Liver (tissue), 9 donors: ENCODE results near the gene MEIOB. TPM values are rescaled to one million over a fixed set of nuclear protein-coding genes. Genes with fewer than 3 reads are reported as not detected.

Experiments
- DNase-seq: peaks from one replicate; pipeline ENCODE4 v3.0.0-alpha.2; 2017; ENCODE audit warnings: low spot score
- H3K27ac ChIP-seq, 2 donors: one replicate each; pipeline ENCODE4 v1.7.0; 2013; ENCODE audit warnings: inconsistent platforms in 2 of 2, low read length in 2 of 2, control low read depth in 1 of 2, low read depth in 1 of 2, mild to moderate bottlenecking in 1 of 2
- H3K27me3 ChIP-seq, 4 donors: one replicate each; pipeline versions ENCODE4 v1.6.1 to v1.7.0; 2013; ENCODE audit warnings: low read length in 3 of 4, inconsistent platforms in 1 of 4, mild to moderate bottlenecking in 1 of 4, moderate library complexity in 1 of 4; ENCODE audit not compliant: control insufficient read depth in 4 of 4, insufficient read depth in 4 of 4
- H3K36me3 ChIP-seq, 4 donors: one replicate each; pipeline versions ENCODE4 v1.6.1 to v1.7.0; 2013; ENCODE audit warnings: low read length in 3 of 4, mild to moderate bottlenecking in 3 of 4, low read depth in 1 of 4, moderate library complexity in 1 of 4; ENCODE audit not compliant: control insufficient read depth in 4 of 4, insufficient read depth in 3 of 4
- H3K4me1 ChIP-seq, 4 donors: one replicate each; pipeline versions ENCODE4 v1.6.1 to v1.7.0; 2013; ENCODE audit warnings: low read length in 3 of 4, mild to moderate bottlenecking in 3 of 4, moderate library complexity in 1 of 4; ENCODE audit not compliant: control insufficient read depth in 4 of 4, insufficient read depth in 4 of 4
- H3K4me3 ChIP-seq, 3 donors: one replicate each; pipeline versions ENCODE4 v1.6.1 to v1.7.0; 2013; ENCODE audit warnings: low read length in 3 of 3, control low read depth in 1 of 3, low read depth in 1 of 3, mild to moderate bottlenecking in 1 of 3
- H3K9ac ChIP-seq, 2 donors: one replicate each; pipeline ENCODE4 v1.7.0; 2013; ENCODE audit warnings: low read length in 2 of 2, mild to moderate bottlenecking in 2 of 2, moderate library complexity in 2 of 2, control low read depth in 1 of 2, low read depth in 1 of 2
- H3K9me3 ChIP-seq, 4 donors: one replicate each; pipeline versions ENCODE4 v1.6.1 to v1.7.0; 2013; ENCODE audit warnings: low read length in 3 of 4; ENCODE audit not compliant: control insufficient read depth in 4 of 4
- EGR1 ChIP-seq, 2 donors: IDR thresholded peaks; 2 replicates each; pipeline ENCODE4 v1.6.1; 2016 to 2018; ENCODE audit warnings: antibody characterized with exemption in 2 of 2, low read depth in 2 of 2
- FOXA1 ChIP-seq: IDR thresholded peaks from 2 replicates; pipeline ENCODE4 v1.6.1; 2016; ENCODE audit warnings: antibody characterized with exemption
- FOXA2 ChIP-seq: IDR thresholded peaks from 2 replicates; pipeline ENCODE4 v1.6.1; 2016; ENCODE audit warnings: antibody characterized with exemption
- GABPA ChIP-seq, 2 donors: IDR thresholded peaks in 1 of 2; conservative IDR thresholded peaks in 1 of 2; 2 replicates each; pipeline ENCODE4 v1.6.1; 2016; ENCODE audit warnings: antibody characterized with exemption in 2 of 2, mild to moderate bottlenecking in 1 of 2, moderate library complexity in 1 of 2
- HNF4A ChIP-seq, 2 donors: conservative IDR thresholded peaks; 2 replicates each; pipeline ENCODE4 v1.6.1; 2016; ENCODE audit warnings: antibody characterized with exemption in 2 of 2, mild to moderate bottlenecking in 2 of 2
- HNF4G ChIP-seq: IDR thresholded peaks from 2 replicates; pipeline ENCODE4 v1.6.1; 2016; ENCODE audit warnings: antibody characterized with exemption
- JUND ChIP-seq, 2 donors: IDR thresholded peaks; 2 replicates each; pipeline ENCODE4 v1.6.1; 2016; ENCODE audit warnings: antibody characterized with exemption in 2 of 2
- NR2F2 ChIP-seq: IDR thresholded peaks from 2 replicates; pipeline ENCODE4 v1.6.1; 2016; ENCODE audit warnings: antibody characterized with exemption
- RXRA ChIP-seq, 2 donors: IDR thresholded peaks; 2 replicates each; pipeline ENCODE4 v1.6.1; 2017 to 2018; ENCODE audit warnings: antibody characterized with exemption in 2 of 2, mild to moderate bottlenecking in 1 of 2
- SP1 ChIP-seq: IDR thresholded peaks from 2 replicates; pipeline ENCODE4 v1.6.1; 2018; ENCODE audit warnings: antibody characterized with exemption, mild to moderate bottlenecking
- TAF1 ChIP-seq: conservative IDR thresholded peaks from 2 replicates; pipeline ENCODE4 v1.6.1; 2016; ENCODE audit warnings: antibody characterized with exemption, mild to moderate bottlenecking
- YY1 ChIP-seq: IDR thresholded peaks from 2 replicates; pipeline ENCODE4 v1.6.1; 2016; ENCODE audit warnings: antibody characterized with exemption, mild to moderate bottlenecking
- WGBS: extraction: QIAGEN DNeasy Blood & Tissue Kit; methylation state at CpG from one replicate; pipeline ENCODE4 v1.1.7; 2013; 5-methylcytosine and 5-hydroxymethylcytosine counted together
- polyA plus RNA-seq, 2 donors: library from polyadenylated mRNA; stranded (reverse) in 1 of 2; unstranded in 1 of 2; fragments of 200-250 nt in 1 of 2; fragments of >200 nt in 1 of 2; fragmentation: Nextera tagmentation in 1 of 2; extraction: Ambion mirVana in 1 of 2; gene quantifications; one replicate each; pipeline versions ENCODE4 v1.2.1 to v1.2.3, GENCODE V29; 2013 to 2015
- total RNA-seq, 2 donors: library from RNA; depleted of rRNA; stranded (reverse); fragments of >200 nt; gene quantifications; one replicate each; pipeline ENCODE4 v1.2.3, GENCODE V29; 2014
- TF ChIP-seq, protein P1 (sequence below): IDR thresholded peaks from 2 replicates; pipeline ENCODE4 v1.6.1; 2016; ENCODE audit warnings: antibody characterized with exemption
- TF ChIP-seq, protein P2 (sequence below): IDR thresholded peaks from 2 replicates; pipeline ENCODE4 v1.6.1; 2016; ENCODE audit warnings: antibody characterized with exemption
- TF ChIP-seq, protein P3 (sequence below): fragments of 150-350 bp; IDR thresholded peaks from 2 replicates; pipeline ENCODE4 v1.5.1; 2017; ENCODE audit warnings: improper control_type of control experiment, low read depth, low read length; ENCODE audit not compliant: missing input control
- TF ChIP-seq, protein P4 (sequence below): IDR thresholded peaks from 2 replicates; pipeline ENCODE4 v1.6.1; 2016; ENCODE audit warnings: antibody characterized with exemption
- donor health status: healthy.
- donor health status: healthy.
- donor health status: healthy.
- donor health status: healthy.
- donor health status: healthy.

MEIOB gene
- total and polyA plus RNA-seq, 4 donors = 0.33 to 2.2 TPM; not detected in 2

DNA sequence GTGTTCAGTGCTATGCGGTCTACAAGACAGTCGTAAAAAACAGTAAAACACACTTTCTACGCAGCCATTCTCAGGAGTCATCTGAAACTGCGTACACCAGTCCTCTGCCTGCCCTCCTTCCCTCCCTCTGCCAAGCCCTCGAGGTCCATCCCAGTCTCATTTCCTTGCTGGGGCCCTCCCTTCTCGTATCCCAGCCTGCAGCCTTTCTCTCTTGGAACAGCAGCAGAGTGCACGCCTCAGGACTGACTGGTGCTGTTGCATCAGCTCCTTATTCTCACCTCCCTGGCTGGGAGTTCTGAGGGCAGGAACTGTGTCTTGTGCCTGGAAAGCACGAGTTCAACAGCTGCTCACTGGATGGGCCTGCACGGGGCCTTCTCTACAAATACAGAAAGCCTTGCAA, 32.4 kb downstream of the MEIOB start:
- WGBS = 85% methylated on average over 9 of the region's 9 CpGs
- H3K27ac ChIP-seq = no peak overlapping the region
- H3K9me3 ChIP-seq = no peaks in the 10 kb centered on the region
- TF ChIP-seq YY1 (no peak), FOXA2 (no peak), HNF4A (conservative IDR thresholded peaks at IDR 0.05) (no peak), GABPA (IDR thresholded peaks at IDR 0.05 in 1 of 2, conservative IDR thresholded peaks at IDR 0.05 in 1 of 2) (no peak), SP1 (no peak), NR2F2 (no peak), JUND (IDR thresholded peaks at IDR 0.05) (no peak), TAF1 (no peak), HNF4G (no peak), EGR1 (IDR thresholded peaks at IDR 0.05; ENCODE audit: low read depth in 2 of 2) (no peak), RXRA (IDR thresholded peaks at IDR 0.05) (no peak), FOXA1 (no peak)
- TF ChIP-seq, protein P1, sequence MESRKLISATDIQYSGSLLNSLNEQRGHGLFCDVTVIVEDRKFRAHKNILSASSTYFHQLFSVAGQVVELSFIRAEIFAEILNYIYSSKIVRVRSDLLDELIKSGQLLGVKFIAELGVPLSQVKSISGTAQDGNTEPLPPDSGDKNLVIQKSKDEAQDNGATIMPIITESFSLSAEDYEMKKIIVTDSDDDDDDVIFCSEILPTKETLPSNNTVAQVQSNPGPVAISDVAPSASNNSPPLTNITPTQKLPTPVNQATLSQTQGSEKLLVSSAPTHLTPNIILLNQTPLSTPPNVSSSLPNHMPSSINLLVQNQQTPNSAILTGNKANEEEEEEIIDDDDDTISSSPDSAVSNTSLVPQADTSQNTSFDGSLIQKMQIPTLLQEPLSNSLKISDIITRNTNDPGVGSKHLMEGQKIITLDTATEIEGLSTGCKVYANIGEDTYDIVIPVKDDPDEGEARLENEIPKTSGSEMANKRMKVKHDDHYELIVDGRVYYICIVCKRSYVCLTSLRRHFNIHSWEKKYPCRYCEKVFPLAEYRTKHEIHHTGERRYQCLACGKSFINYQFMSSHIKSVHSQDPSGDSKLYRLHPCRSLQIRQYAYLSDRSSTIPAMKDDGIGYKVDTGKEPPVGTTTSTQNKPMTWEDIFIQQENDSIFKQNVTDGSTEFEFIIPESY = no peak
- TF ChIP-seq, protein P2, sequence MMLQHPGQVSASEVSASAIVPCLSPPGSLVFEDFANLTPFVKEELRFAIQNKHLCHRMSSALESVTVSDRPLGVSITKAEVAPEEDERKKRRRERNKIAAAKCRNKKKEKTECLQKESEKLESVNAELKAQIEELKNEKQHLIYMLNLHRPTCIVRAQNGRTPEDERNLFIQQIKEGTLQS = no peak
- TF ChIP-seq, protein P3, sequence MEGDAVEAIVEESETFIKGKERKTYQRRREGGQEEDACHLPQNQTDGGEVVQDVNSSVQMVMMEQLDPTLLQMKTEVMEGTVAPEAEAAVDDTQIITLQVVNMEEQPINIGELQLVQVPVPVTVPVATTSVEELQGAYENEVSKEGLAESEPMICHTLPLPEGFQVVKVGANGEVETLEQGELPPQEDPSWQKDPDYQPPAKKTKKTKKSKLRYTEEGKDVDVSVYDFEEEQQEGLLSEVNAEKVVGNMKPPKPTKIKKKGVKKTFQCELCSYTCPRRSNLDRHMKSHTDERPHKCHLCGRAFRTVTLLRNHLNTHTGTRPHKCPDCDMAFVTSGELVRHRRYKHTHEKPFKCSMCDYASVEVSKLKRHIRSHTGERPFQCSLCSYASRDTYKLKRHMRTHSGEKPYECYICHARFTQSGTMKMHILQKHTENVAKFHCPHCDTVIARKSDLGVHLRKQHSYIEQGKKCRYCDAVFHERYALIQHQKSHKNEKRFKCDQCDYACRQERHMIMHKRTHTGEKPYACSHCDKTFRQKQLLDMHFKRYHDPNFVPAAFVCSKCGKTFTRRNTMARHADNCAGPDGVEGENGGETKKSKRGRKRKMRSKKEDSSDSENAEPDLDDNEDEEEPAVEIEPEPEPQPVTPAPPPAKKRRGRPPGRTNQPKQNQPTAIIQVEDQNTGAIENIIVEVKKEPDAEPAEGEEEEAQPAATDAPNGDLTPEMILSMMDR = no peak
- TF ChIP-seq, protein P4, sequence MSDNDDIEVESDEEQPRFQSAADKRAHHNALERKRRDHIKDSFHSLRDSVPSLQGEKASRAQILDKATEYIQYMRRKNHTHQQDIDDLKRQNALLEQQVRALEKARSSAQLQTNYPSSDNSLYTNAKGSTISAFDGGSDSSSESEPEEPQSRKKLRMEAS = no peak
- DNase-seq = no peak
- no peak overlapping the region for H3K9ac ChIP-seq
- H3K36me3 ChIP-seq = peaks cover 0 to 9% (median 1%) of the 10 kb centered on the region in 4 donors
- H3K4me1 ChIP-seq = no peaks in the 10 kb centered on the region
- no peaks in the 10 kb centered on the region for H3K27me3 ChIP-seq
- no peak overlapping the region for H3K4me3 ChIP-seq

DNA sequence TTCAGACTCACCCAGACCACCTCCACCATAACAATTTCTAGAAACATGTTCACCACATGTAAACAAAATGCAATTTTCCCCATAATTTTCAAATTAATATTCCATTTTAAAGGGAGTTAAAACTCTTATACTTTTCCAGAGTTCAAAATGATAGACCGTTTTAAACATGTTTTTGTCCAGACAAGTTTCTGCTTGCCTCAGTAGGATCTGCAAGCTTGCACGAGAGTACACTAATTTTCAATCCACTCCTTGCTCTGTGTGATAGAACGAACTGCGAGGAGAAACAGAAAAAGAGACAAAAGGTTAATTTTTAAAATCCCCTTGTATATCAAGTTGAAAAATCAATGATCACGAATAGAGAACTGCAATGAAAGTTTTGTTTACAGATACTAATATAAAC, 37.9 kb downstream of the MEIOB start:
- no peaks in the 10 kb centered on the region for H3K27me3 ChIP-seq
- H3K9me3 ChIP-seq = no peaks in the 10 kb centered on the region
- H3K4me1 ChIP-seq = peaks cover 7 to 45% (median 39%) of the 10 kb centered on the region in 4 donors
- H3K27ac ChIP-seq = no peak overlapping the region
- WGBS = 46% methylated on average over 5 of the region's 5 CpGs
- peaks cover 0 to under 1% (median 0%) of the 10 kb centered on the region in 4 donors for H3K36me3 ChIP-seq
- H3K4me3 ChIP-seq = no peak overlapping the region
- no peak overlapping the region for H3K9ac ChIP-seq
- DNase-seq = no peak
- no peak for TF ChIP-seq TAF1
